GM10847 (cell line): ENCODE data around the gene APOBEC3F.

Experiments used
- POLR2A ChIP-seq: IDR thresholded peaks from 2 replicates; pipeline ENCODE4 v1.6.1; 2011; ENCODE audit not compliant: insufficient read length; ENCODE audit errors: extremely low read depth

Gene APOBEC3F

GRCh38 chr22:39083212-39084165, 42.8 kb downstream of the APOBEC3F start:
- TF ChIP-seq POLR2A, result no peak

GRCh38 chr22:39084666-39085065, 44.0 kb downstream of the APOBEC3F start:
- TF ChIP-seq POLR2A, result no peak

GRCh38 chr22:39087098-39087497, 46.4 kb downstream of the APOBEC3F start:
- no peak for TF ChIP-seq POLR2A

GRCh38 chr22:39087881-39088684, 47.4 kb downstream of the APOBEC3F start:
- TF ChIP-seq POLR2A, result no peak

DNA sequence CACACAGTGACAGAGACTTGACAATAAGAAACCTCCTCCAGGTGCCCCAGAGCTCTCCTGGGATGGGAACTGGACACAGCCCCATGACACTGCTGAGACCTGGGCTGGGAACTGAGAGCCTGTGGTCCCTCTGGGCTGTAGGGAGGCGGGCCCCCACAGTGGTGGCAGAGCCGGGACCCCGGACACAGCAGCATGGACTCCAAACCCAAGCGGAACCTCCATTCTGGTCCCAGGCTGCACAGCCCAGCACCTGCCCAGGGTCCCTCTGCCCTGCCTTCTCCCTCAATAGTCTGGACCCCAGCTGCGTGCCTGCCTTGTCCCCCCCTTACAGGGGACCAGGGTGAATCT, 48.0 kb downstream of the APOBEC3F start:
- no peak for TF ChIP-seq POLR2A

- no peak for TF ChIP-seq POLR2A
Observed at GRCh38 chr22:39089928-39090327, 49.3 kb downstream of the APOBEC3F start.

GRCh38 chr22:39090426-39091064, 49.9 kb downstream of the APOBEC3F start:
- no peak for TF ChIP-seq POLR2A

GRCh38 chr22:39091126-39092081, 50.7 kb downstream of the APOBEC3F start:
- no peak for TF ChIP-seq POLR2A

- no peak for TF ChIP-seq POLR2A
Observed at GRCh38 chr22:39092111-39092862, 51.6 kb downstream of the APOBEC3F start.

GRCh38 chr22:39094717-39095389, 54.2 kb downstream of the APOBEC3F start:
- no peak for TF ChIP-seq POLR2A

- TF ChIP-seq POLR2A, result no peak
Observed at GRCh38 chr22:39095971-39096370, 55.3 kb downstream of the APOBEC3F start.

GRCh38 chr22:39097098-39098020, 56.7 kb downstream of the APOBEC3F start, which contains the start of gene APOBEC3H:
Gene APOBEC3H (plus strand): TSS chr22:39097244. CDS start chr22:39100279, 3,035 bp downstream.
- peak; percentile 21 for TF ChIP-seq POLR2A
